Activated CD4-positive, alpha-beta T cell treated with anti-CD3 and anti-CD28 coated beads for 24 hours (primary cell): ENCODE results near the gene BIRC7.

ENCODE experiments used
- DNase-seq, 2 donors: peaks; one replicate each; pipeline ENCODE4 v3.0.0-alpha.2; 2020; ENCODE audit warnings: low read depth in 2 of 2

The BIRC7 gene

GRCh38 chr20:63225082-63225454, 10.6 kb upstream of the BIRC7 start:
- no peak for DNase-seq

- no peak for DNase-seq
Observed at GRCh38 chr20:63226042-63226943, 9.4 kb upstream of the BIRC7 start.

DNA sequence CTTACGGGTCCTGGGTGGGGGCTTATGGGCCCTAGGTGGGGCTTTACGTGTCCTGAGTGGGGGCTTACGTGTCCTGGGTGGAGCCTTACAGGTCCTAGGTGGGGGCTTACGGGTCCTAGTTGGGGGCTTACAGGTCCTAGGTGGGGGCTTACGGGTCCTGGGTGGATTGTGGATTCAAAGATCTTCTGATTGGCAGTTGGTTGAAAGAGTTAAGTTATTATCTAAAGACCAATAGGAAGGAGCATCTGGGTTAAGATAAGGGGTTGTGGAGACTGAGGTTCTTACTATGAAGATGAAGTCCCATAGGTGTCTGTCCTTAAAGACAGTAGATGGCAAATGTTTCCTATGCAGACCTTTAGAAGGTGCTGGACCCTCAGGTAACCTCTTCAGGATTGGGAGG, 8.4 kb upstream of the BIRC7 start:
- no peak for DNase-seq

GRCh38 chr20:63228806-63229205, 6.9 kb upstream of the BIRC7 start:
- no peak for DNase-seq

- no peak for DNase-seq
Observed at GRCh38 chr20:63230800-63231268, 4.9 kb upstream of the BIRC7 start.

DNA sequence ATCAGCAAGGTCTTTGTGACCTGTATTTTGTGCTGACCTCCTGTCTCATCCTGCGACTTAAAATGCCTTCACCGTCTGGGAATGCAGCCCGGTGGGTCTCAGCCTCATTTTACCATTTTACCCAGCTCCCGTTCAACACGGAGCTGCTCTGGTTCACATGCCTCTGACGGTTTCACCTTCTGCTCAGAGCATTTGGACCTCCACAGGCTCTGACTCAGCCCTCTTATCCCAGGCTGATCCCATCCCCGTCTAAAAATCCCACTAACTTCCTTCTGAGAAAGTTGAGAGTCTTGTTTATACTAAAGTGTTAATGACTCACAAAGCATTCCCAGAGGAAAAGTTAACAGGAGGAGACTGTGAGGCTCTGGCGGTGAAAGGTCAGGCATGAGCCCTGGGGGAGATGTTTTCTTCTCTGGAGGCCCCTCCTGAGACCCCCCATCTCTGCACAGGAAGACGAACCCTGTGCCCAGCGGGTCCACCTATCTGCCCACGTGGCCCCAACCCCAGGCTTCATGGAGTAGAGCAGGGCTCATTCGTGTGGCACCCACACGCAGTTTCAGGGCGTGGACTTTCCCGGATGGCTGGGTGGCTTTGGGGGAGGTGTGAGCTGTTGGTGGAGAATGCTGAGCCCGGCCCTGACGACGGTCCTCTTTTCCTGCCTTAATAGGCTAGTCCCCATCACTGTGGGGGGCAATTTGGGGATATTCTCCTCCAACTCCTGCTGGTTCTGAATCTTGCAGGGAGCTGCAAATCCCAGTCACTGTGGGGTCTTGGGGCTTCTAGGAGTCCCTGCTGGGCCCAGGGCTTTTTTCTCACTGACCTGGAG, 3.3 kb upstream of the BIRC7 start:
- DNase-seq = no peak

GRCh38 chr20:63233061-63233344, 2.7 kb upstream of the BIRC7 start:
- no peak for DNase-seq

GRCh38 chr20:63233924-63234323, 1.8 kb upstream of the BIRC7 start:
- DNase-seq = no peak

- no peak for DNase-seq
Observed at GRCh38 chr20:63234693-63235398, 859 bp upstream of the BIRC7 start.

- DNase-seq = no peak
Observed at GRCh38 chr20:63236116-63236837, 572 bp downstream of the BIRC7 start.

GRCh38 chr20:63238031-63238430, 2.3 kb downstream of the BIRC7 start:
- no peak for DNase-seq

GRCh38 chr20:63238514-63239125, 2.9 kb downstream of the BIRC7 start:
- DNase-seq = no peak

DNA sequence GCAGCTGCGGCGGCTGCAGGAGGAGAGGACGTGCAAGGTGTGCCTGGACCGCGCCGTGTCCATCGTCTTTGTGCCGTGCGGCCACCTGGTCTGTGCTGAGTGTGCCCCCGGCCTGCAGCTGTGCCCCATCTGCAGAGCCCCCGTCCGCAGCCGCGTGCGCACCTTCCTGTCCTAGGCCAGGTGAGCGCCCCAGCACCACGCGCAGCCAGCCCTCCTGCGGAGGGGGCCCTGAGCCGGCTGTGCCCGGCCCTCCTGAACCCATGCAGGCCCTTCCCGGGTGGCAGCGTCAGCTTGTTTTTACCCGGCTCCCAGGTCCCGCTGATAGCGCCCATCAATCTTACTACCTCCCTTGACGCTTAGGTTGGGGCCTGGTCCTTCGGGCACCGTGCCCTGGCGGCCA, 3.7 kb downstream of the BIRC7 start:
- no peak for DNase-seq

DNA sequence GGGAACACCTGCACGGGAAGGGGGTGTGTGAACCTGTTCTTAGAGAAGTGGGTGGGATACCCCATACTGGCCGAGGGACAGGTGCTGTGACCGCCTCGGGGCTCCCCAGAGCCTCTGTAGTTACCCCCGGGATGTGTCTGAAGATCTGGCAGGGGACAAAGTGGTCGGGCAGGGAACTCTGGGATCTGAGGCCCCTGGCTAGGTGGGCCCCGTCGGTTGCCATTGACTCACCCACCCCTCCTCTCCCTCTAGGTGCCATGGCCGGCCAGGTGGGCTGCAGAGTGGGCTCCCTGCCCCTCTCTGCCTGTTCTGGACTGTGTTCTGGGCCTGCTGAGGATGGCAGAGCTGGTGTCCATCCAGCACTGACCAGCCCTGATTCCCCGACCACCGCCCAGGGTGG, 4.3 kb downstream of the BIRC7 start:
- DNase-seq = no peak

GRCh38 chr20:63241272-63241671, 5.6 kb downstream of the BIRC7 start:
- no peak for DNase-seq

- DNase-seq = no peak
Observed at GRCh38 chr20:63242736-63243135, 7.0 kb downstream of the BIRC7 start.

DNA sequence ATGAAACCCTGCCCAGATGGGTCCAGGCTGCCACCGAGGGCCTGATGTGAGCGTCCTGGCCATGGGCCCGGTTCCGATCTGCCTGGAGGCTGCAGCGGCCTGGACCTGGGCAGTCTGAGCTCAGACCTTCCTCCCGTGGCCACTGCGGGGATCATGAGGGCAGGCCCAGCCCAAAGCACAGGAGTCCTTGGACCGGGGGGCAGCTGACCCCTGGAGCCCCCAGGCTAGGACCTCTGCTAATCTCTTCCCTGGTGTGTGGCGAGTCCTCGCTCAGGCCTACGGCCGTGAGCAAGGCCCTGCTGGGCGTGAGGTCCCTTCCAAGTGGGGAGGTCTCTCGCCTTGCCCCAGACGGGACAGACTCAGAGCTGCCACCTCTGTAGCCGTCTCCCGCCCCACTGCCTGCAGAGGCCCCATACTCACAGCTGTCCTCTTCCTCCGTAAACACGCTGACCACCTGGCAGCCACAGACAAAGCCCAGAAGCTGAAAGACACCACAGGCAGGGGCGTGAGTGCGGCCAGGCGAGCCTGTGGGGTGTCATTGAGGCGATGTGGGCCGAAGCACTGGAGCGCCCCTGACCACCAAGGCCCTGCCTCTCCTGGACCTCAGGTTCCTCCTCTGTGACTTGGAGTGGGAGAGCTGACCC, 8.0 kb downstream of the BIRC7 start:
- DNase-seq = no peak

- DNase-seq = no peak
Observed at GRCh38 chr20:63244468-63244867, 8.8 kb downstream of the BIRC7 start.

- DNase-seq = no peak
Observed at GRCh38 chr20:63246490-63247288, 11.0 kb downstream of the BIRC7 start.

- DNase-seq = no peak
Observed at GRCh38 chr20:63247671-63248228, 12.0 kb downstream of the BIRC7 start.
